ENCODE data around the gene KMT2D.
A peak's percentile ranks its signal among the peaks of the same experiment; 100 is the strongest.

KMT2D gene

DNA sequence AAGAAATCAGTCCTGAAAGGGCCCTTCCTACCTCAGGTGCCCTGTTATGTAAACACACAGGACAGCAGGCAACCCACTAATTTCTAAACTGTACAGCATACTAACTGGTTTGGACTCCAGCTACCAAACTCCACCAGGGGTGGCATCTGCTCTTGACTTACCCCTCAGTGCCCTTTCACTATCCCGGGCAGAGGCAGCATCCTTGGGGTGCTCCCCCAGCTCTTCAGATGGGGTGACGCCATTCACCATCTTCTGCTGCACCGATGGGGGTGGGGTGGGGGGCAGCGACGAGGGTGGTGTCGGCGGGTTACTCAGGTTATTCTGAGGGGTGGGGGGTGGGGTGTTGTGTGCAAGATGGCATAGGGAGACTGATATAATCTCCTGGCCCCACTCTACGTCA is 30.5 kb downstream of the KMT2D start:
- H3K9me3 ChIP-seq (ENCODE audit: control insufficient read depth, insufficient read depth, low read length): no peaks in the 10 kb centered on the region
- H3K4me1 ChIP-seq (ENCODE audit: insufficient read depth, low read length): no peaks in the 10 kb centered on the region
- H3K9ac ChIP-seq (ENCODE audit: low read depth, low read length): no peak overlapping the region
- H3K36me3 ChIP-seq (ENCODE audit: insufficient read depth, low read length): peaks cover 46% of the 10 kb centered on the region

DNA sequence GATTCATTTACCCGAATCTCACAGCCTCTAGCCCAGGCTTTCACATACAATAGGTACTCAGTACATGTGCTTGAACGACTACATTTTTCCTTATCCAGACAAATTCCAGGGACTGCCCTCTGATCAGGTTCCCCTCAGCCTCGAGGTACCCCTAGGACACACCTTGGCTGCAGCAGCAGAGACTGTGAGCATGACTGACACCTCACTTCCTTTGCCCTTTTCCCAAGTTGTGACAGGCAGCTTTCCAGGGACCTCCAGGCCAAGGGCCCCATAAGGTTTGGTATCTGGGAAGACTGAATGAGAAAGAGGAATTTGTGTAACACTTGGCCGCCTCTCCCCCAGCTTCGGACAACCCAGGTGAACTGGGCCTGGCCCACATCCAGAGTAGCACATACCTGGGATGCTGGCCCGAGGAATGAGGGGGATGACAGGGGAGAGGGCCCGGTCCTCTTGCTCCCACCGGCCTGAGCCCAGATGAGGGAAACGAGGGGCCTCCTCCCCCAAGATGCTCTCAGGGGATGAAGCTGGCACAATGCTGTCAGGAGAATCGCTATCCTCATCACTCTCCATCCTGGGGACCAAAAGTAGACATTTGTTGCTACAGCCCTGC is 31.8 kb downstream of the KMT2D start:
- no peaks in the 10 kb centered on the region for H3K9me3 ChIP-seq (ENCODE audit: control insufficient read depth, insufficient read depth, low read length)
- H3K9ac ChIP-seq (ENCODE audit: low read depth, low read length): no peak overlapping the region
- H3K36me3 ChIP-seq (ENCODE audit: insufficient read depth, low read length): peaks cover 51% of the 10 kb centered on the region
- H3K4me1 ChIP-seq (ENCODE audit: insufficient read depth, low read length): no peaks in the 10 kb centered on the region

- Histone ChIP-seq H3K36me3 (ENCODE audit: insufficient read depth, low read length) (peaks cover 58% of the 10 kb centered on the region), H3K9ac (ENCODE audit: low read depth, low read length) (no peak overlapping the region), H3K9me3 (ENCODE audit: control insufficient read depth, insufficient read depth, low read length) (no peaks in the 10 kb centered on the region), H3K4me1 (ENCODE audit: insufficient read depth, low read length) (no peaks in the 10 kb centered on the region)
These were observed 32.6 kb downstream of the KMT2D start for GRCh38 chr12:49027846-49028555.

- no peaks in the 10 kb centered on the region for H3K4me1 ChIP-seq (ENCODE audit: insufficient read depth, low read length)
- no peaks in the 10 kb centered on the region for H3K9me3 ChIP-seq (ENCODE audit: control insufficient read depth, insufficient read depth, low read length)
- H3K9ac ChIP-seq (ENCODE audit: low read depth, low read length): no peak overlapping the region
- H3K36me3 ChIP-seq (ENCODE audit: insufficient read depth, low read length): peaks cover 52% of the 10 kb centered on the region
These were observed 33.7 kb downstream of the KMT2D start for GRCh38 chr12:49026678-49027480.

DNA sequence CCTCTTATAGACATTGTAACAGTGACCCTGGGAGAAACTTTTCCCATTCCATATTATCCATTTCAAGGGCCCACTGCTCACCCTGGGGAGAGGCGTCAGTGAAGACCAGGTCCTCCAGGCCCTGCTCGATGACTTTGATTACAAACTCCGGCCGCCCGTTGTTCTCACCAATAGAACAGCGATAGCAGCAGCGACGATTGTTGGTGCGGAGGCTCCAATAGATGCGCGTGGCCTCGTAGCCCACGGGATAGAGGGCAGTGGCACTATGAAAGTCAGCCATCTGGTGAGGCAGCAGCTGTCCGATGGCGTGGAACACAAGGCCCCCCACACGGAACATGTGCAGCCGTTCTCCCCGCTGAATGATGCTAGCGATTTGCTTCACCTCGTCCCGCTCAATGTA is 34.5 kb downstream of the KMT2D start:
- peaks cover 44% of the 10 kb centered on the region for H3K36me3 ChIP-seq (ENCODE audit: insufficient read depth, low read length)
- H3K9ac ChIP-seq (ENCODE audit: low read depth, low read length): no peak overlapping the region
- no peaks in the 10 kb centered on the region for H3K9me3 ChIP-seq (ENCODE audit: control insufficient read depth, insufficient read depth, low read length)
- no peaks in the 10 kb centered on the region for H3K4me1 ChIP-seq (ENCODE audit: insufficient read depth, low read length)

DNA sequence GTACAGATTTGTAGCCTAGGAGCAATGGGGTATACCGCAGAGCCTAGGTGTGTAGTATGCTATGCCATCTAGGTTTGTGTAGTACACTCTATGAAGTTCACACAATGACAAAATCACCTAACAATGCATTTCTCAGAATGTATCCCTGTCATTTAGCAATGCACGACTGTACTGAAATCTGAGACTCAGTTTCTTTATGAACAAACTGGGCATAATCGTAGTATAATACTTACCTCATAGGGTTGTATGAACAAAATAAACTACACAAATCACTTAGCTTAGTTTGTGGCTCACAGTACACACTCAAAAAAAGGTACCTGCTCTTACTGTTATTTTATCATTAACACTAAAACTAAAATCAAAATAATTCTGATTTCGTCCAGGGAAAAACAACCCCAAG is 35.1 kb downstream of the KMT2D start:
- Histone ChIP-seq H3K9me3 (ENCODE audit: control insufficient read depth, insufficient read depth, low read length) (no peaks in the 10 kb centered on the region), H3K36me3 (ENCODE audit: insufficient read depth, low read length) (peaks cover 44% of the 10 kb centered on the region), H3K9ac (ENCODE audit: low read depth, low read length) (no peak overlapping the region), H3K4me1 (ENCODE audit: insufficient read depth, low read length) (no peaks in the 10 kb centered on the region)

- no peaks in the 10 kb centered on the region for H3K9me3 ChIP-seq (ENCODE audit: control insufficient read depth, insufficient read depth, low read length)
- peaks cover 40% of the 10 kb centered on the region for H3K36me3 ChIP-seq (ENCODE audit: insufficient read depth, low read length)
- H3K4me1 ChIP-seq (ENCODE audit: insufficient read depth, low read length): no peaks in the 10 kb centered on the region; the same call in 1 of the 2 replicates
- H3K9ac ChIP-seq (ENCODE audit: low read depth, low read length): no peak overlapping the region
These were observed 36.1 kb downstream of the KMT2D start for GRCh38 chr12:49024543-49024942.

DNA sequence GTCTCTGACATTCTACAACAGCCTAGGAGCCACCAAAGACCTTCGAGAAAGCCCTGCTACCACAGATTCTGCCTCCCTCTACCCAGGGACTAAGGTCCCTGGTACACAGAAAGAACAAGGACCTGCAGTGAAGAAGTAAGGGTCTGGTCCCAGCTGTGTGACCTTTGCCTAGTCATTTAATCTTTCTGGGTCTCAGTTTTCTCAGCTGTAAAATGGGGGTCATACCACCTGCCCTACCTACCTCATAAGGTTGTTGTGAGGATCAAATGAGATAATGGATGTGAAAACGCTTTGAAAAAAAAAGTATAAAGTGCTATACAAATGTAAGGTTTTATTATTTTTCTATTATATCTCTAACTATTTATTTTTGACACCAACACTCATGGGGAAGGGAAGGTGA is 36.8 kb downstream of the KMT2D start:
- Histone ChIP-seq H3K4me1 (ENCODE audit: insufficient read depth, low read length) (no peaks in the 10 kb centered on the region; the same call in 1 of the 2 replicates), H3K9me3 (ENCODE audit: control insufficient read depth, insufficient read depth, low read length) (no peaks in the 10 kb centered on the region), H3K9ac (ENCODE audit: low read depth, low read length) (no peak overlapping the region), H3K36me3 (ENCODE audit: insufficient read depth, low read length) (peaks cover 36% of the 10 kb centered on the region)

- Histone ChIP-seq H3K36me3 (ENCODE audit: insufficient read depth, low read length) (peaks cover 25% of the 10 kb centered on the region), H3K9ac (ENCODE audit: low read depth, low read length) (no peak overlapping the region), H3K4me1 (ENCODE audit: insufficient read depth, low read length) (no peaks in the 10 kb centered on the region; the same call in 1 of the 2 replicates), H3K9me3 (ENCODE audit: control insufficient read depth, insufficient read depth, low read length) (no peaks in the 10 kb centered on the region)
These were observed 37.9 kb downstream of the KMT2D start for GRCh38 chr12:49022558-49023178.

- Histone ChIP-seq H3K9ac (ENCODE audit: low read depth, low read length) (no peak overlapping the region), H3K36me3 (ENCODE audit: insufficient read depth, low read length) (peaks cover 24% of the 10 kb centered on the region), H3K4me1 (ENCODE audit: insufficient read depth, low read length) (no peaks in the 10 kb centered on the region; the same call in 1 of the 2 replicates), H3K9me3 (ENCODE audit: control insufficient read depth, insufficient read depth, low read length) (no peaks in the 10 kb centered on the region)
These were observed 39.2 kb downstream of the KMT2D start for GRCh38 chr12:49021292-49021915.

- no peaks in the 10 kb centered on the region for H3K9me3 ChIP-seq (ENCODE audit: control insufficient read depth, insufficient read depth, low read length)
- peaks cover 21% of the 10 kb centered on the region for H3K36me3 ChIP-seq (ENCODE audit: insufficient read depth, low read length)
- no peak overlapping the region for H3K9ac ChIP-seq (ENCODE audit: low read depth, low read length)
- H3K4me1 ChIP-seq (ENCODE audit: insufficient read depth, low read length): no peaks in the 10 kb centered on the region; the same call in 1 of the 2 replicates
These were observed 40.2 kb downstream of the KMT2D start for GRCh38 chr12:49020441-49020840.

DNA sequence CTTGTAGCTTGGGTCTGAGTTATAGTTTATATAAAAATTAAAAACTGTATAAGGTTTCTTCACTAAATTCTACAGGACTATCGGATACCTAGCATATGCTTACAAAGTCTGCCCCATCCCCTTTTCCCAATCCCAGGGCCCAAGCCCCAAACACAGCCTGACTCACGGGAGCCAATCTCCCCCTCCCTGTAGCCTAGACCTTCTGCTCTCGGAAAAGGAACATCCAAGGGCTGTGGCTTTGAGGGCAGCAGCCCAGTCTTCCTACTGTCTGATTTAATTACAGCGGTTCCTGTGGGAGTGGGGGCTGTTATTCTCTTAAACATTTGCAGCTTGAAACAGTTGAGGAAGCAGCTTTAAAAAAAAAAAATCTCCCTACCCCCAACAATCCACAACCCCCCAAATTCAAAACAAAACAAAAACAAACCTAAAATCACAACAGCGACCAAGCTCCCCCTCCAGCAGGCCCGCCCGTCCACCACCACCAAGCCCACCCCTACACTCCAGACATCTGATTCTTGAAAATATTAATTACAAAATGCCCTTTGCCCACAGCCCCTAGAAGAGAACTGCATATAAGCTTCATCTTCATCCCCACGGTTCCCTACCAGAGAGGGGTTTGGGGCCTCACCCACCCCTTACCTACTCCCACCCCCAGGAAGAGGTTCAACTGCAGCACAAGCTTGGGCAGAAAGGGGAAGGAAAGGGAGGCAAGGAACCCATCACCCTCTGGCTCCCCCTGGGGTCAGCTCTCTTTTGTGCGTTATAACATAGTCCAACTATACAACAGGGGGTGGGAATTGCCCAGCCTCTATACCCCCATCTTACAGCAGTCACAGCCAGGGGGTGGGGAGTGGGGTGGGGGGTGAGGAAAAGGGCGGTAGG is 40.9 kb downstream of the KMT2D start:
- Histone ChIP-seq H3K36me3 (ENCODE audit: insufficient read depth, low read length) (peaks cover 16% of the 10 kb centered on the region), H3K4me1 (ENCODE audit: insufficient read depth, low read length) (no peaks in the 10 kb centered on the region; the same call in 1 of the 2 replicates), H3K9me3 (ENCODE audit: control insufficient read depth, insufficient read depth, low read length) (no peaks in the 10 kb centered on the region), H3K9ac (ENCODE audit: low read depth, low read length) (peak overlapping the region; percentile 92)

DNA sequence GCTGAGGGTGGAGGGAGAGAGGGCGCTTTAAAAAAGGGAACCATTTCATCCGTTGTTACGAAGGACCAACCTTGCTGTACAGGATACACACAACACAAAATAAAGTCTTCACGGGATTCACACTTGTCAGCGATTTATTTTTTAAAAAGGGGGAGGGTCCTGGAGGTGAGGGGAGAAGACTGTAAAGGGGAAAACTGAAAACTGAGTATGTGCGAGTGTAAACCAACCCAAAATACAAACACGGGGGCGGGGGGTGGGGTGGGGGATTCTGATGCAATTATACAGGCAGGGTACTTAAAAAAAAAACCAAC is 41.5 kb downstream of the KMT2D start:
- peak overlapping the region; percentile 92 for H3K9ac ChIP-seq (ENCODE audit: low read depth, low read length)
- H3K4me1 ChIP-seq (ENCODE audit: insufficient read depth, low read length): no peaks in the 10 kb centered on the region; the same call in 1 of the 2 replicates
- H3K9me3 ChIP-seq (ENCODE audit: control insufficient read depth, insufficient read depth, low read length): no peaks in the 10 kb centered on the region
- H3K36me3 ChIP-seq (ENCODE audit: insufficient read depth, low read length): peaks cover 10% of the 10 kb centered on the region; the same call in 1 of the 2 replicates
